SK-N-MC (cell line): ENCODE results near the gene CAMK1D.

Experiments used
- EZH2 ChIP-seq: fragments of 200-600 bp; sonication (generic); IDR thresholded peaks from one replicate; pipeline ENCODE4 v1.6.1; 2017; ENCODE audit warnings: antibody characterized with exemption
- FOXP2 ChIP-seq: optimal IDR thresholded peaks from 2 replicates; pipeline ENCODE3; 2011; ENCODE audit warnings: mild to moderate bottlenecking, moderate library complexity; ENCODE audit not compliant: insufficient read depth; ENCODE audit errors: extremely low read length, control extremely low read depth
- POLR2AphosphoS5 ChIP-seq: IDR thresholded peaks from 2 replicates; pipeline ENCODE4 v1.6.1; 2012; ENCODE audit warnings: mild to moderate bottlenecking, low read depth, low read length, borderline replicate concordance

- no peak for TF ChIP-seq EZH2
- no peak for TF ChIP-seq POLR2AphosphoS5
- no peak for TF ChIP-seq FOXP2
These were observed 408.0 kb downstream of the CAMK1D start for GRCh38 chr10:12757351-12757750.
